ENCODE data around the gene SAMD4B. TPM values are rescaled to one million over a fixed set of nuclear protein-coding genes. Genes with fewer than 3 reads are reported as not detected.

Gene SAMD4B
- total and polyA plus RNA-seq, 9 of the 15 experiments (the other 6 are each of a cell fraction or from before 2014, with no cell fraction given) = 3.4 to 90.5 (median 38.0) TPM

GRCh38 chr19:39412100-39412866 lies 70.1 kb downstream of the SAMD4B start, which contains the start of gene PLEKHG2 (continued):
- peak; percentile 92 to 93 for TF ChIP-seq MNT (conservative IDR thresholded peaks at IDR 0.05)
- no peak for TF ChIP-seq RBM25 (IDR thresholded peaks at IDR 0.05; ENCODE audit: low read depth, low read length, severe bottlenecking)
- 0 out of 2 replicates have a peak, but pooled peaks have one; percentile 38 for TF ChIP-seq ZNF212 (CRISPR knock-in tag; IDR thresholded peaks at IDR 0.05)
- peak; percentile 44 for TF ChIP-seq HNRNPLL (IDR thresholded peaks at IDR 0.05; ENCODE audit: low read depth, low read length, poor library complexity, severe bottlenecking)
- no peak for TF ChIP-seq ZNF57 (CRISPR knock-in tag; IDR thresholded peaks at IDR 0.05)
- TF ChIP-seq RB1 (IDR thresholded peaks at IDR 0.05; ENCODE audit: low read depth) = peak; percentile 95
- no peak for TF ChIP-seq ZNF609 (CRISPR knock-in tag; IDR thresholded peaks at IDR 0.05; ENCODE audit: borderline replicate concordance)
- TF ChIP-seq ZNF449 (CRISPR knock-in tag; IDR thresholded peaks at IDR 0.05) = no peak
- no peak for TF ChIP-seq ZFP30 (CRISPR knock-in tag; IDR thresholded peaks at IDR 0.05; ENCODE audit: borderline replicate concordance)
- TF ChIP-seq FOXP4 (CRISPR knock-in tag; IDR thresholded peaks at IDR 0.05; ENCODE audit: borderline replicate concordance) = no peak
- no peak for TF ChIP-seq ZZZ3 (IDR thresholded peaks at IDR 0.05)
- peak; percentile 96 for TF ChIP-seq E2F3 (CRISPR knock-in tag; IDR thresholded peaks at IDR 0.05)
- peak; percentile 37 for TF ChIP-seq HCFC1 (IDR thresholded peaks at IDR 0.05; ENCODE audit: low read depth, low read length)
- peak; percentile 95 for TF ChIP-seq MITF (IDR thresholded peaks at IDR 0.05)
- TF ChIP-seq U2AF1 (optimal IDR thresholded peaks at IDR 0.05; ENCODE audit: low read depth, low read length) = no peak

Data from K562 (cell line).